Upper lobe of right lung (tissue), 1 donor: ENCODE data around the gene STX11. TPM values are rescaled to one million over a fixed set of nuclear protein-coding genes. Genes with fewer than 3 reads are reported as not detected.

Experiments
- ATAC-seq: fragments of 200-7000 bp; cut with Tn5 transposase; one replicate; pipeline ENCODE4 v1.9.1; 2020; ENCODE audit warnings: mild to moderate bottlenecking, moderate library complexity
- DNase-seq: peaks from one replicate; pipeline ENCODE4 v3.0.0-alpha.2; 2020
- H3K27ac ChIP-seq: fragments of 200-600 bp; one replicate; pipeline ENCODE4 v1.8.0; 2022
- H3K27me3 ChIP-seq: fragments of 200-600 bp; one replicate; pipeline ENCODE4 v1.8.0; 2022; ENCODE audit warnings: mild to moderate bottlenecking
- H3K36me3 ChIP-seq: fragments of 200-600 bp; one replicate; pipeline ENCODE4 v1.8.0; 2022
- H3K4me1 ChIP-seq: fragments of 200-600 bp; one replicate; pipeline ENCODE4 v1.8.0; 2022
- H3K4me3 ChIP-seq: fragments of 200-600 bp; one replicate; pipeline ENCODE4 v1.8.0; 2022; ENCODE audit warnings: mild to moderate bottlenecking
- H3K9me3 ChIP-seq: fragments of 200-600 bp; one replicate; pipeline ENCODE4 v1.8.0; 2022
- intact Hi-C: fragments of 100-400 bp; cut with DNase I; formaldehyde crosslinking; loops from one replicate; pipeline ENCODE4 v1.11.0; 2022
- total RNA-seq: library from RNA; stranded (reverse); fragmentation: NEBNext Ultra II Directional; extraction: Animal tissue kit (Norgen Biotek cat#: 25700); gene quantifications from one replicate; pipeline ENCODE4 v1.2.1, GENCODE V29; 2021
- TF ChIP-seq, protein P1 (sequence below): fragments of 200-600 bp; IDR thresholded peaks from one replicate; pipeline ENCODE4 v1.8.0; 2022; ENCODE audit warnings: antibody characterized with exemption
- donor health status: DM: no; HTN: yes; CAD: no; lungs with severe emphysema.

Gene STX11
- total RNA-seq, 1 donor from 2014 or later: 49.6 TPM

DNA sequence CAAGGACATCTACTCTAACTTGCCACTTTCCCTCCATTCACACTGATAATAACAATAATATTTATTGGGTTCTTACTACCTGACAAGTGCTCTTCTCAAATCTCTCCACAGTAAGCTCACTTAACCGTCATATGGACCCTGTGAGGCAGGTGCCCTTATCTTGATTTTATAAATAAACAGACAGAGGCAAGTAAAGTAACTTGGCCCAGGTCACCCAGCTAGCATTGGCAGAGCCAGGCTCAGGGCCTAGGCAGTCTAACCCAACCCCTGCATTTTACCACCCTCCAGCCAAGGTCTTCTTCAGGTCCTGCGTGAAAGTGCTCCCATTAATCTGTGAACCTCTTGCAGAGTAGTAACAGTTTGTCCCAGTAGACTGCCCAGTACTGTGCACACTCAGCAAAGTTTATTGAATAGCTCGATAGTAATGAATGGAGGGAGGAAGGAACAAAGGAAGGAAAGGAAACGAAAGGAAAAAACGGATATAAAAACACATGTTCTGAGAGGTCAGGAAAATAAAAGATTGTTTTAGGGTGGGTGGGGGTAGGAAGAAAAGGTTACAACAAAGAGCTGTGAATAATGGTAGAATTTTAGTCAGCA lies 17.0 kb upstream of the STX11 start:
- ATAC-seq (no peak), DNase-seq (no peak)
- Histone ChIP-seq H3K36me3 (no peaks in the 10 kb centered on the region), H3K4me3 (no peak overlapping the region), H3K27ac (no peak overlapping the region), H3K27me3 (no peaks in the 10 kb centered on the region), H3K9me3 (no peaks in the 10 kb centered on the region), H3K4me1 (no peaks in the 10 kb centered on the region)
- TF ChIP-seq, protein P1, sequence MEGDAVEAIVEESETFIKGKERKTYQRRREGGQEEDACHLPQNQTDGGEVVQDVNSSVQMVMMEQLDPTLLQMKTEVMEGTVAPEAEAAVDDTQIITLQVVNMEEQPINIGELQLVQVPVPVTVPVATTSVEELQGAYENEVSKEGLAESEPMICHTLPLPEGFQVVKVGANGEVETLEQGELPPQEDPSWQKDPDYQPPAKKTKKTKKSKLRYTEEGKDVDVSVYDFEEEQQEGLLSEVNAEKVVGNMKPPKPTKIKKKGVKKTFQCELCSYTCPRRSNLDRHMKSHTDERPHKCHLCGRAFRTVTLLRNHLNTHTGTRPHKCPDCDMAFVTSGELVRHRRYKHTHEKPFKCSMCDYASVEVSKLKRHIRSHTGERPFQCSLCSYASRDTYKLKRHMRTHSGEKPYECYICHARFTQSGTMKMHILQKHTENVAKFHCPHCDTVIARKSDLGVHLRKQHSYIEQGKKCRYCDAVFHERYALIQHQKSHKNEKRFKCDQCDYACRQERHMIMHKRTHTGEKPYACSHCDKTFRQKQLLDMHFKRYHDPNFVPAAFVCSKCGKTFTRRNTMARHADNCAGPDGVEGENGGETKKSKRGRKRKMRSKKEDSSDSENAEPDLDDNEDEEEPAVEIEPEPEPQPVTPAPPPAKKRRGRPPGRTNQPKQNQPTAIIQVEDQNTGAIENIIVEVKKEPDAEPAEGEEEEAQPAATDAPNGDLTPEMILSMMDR: no peak
- intact Hi-C loops: no loop called here

DNA sequence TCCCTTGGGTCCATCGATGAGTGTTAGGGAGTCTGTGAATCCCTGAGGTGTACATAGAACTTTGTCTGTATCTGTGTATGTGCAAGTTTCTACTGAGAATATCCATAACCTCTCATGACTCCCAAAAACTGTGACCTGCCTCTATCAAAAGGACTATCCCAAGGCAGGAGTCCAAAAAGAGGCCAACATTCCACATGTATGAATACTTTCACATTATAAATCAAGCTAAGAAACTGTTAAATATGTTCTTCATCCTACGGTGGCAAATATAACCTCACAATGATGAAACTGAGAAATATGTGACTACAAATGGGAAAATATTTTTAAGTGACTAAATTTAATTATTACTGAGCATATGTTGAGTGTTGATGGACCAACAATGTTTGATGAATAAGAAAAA lies 16.1 kb upstream of the STX11 start:
- no peak for DNase-seq
- TF ChIP-seq, protein P1: no peak
- Histone ChIP-seq H3K4me1 (no peaks in the 10 kb centered on the region), H3K9me3 (no peaks in the 10 kb centered on the region), H3K27me3 (no peaks in the 10 kb centered on the region), H3K4me3 (no peak overlapping the region), H3K36me3 (no peaks in the 10 kb centered on the region), H3K27ac (no peak overlapping the region)
- ATAC-seq: no peak
- intact Hi-C loops: no loop called here

DNA sequence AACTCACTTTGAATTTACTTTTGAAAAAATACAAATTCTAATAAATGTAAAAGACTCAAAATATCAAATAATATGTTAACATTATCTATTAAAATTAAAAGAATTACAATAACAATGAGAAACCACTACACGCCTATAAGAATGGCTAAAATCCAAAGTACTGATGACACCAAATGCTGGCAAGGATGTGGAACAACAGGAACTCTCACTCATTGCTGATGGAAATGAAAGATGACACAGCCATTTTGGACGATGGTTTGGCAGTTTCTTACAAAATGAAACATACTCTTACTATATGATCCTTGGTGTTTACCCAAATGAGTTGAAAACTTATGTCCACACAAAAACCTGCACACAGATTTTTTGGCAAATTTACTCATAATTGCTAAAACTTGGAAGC lies 15.6 kb upstream of the STX11 start:
- Histone ChIP-seq H3K36me3 (no peaks in the 10 kb centered on the region), H3K4me3 (no peak overlapping the region), H3K27me3 (no peaks in the 10 kb centered on the region), H3K27ac (no peak overlapping the region), H3K9me3 (no peaks in the 10 kb centered on the region), H3K4me1 (no peaks in the 10 kb centered on the region)
- TF ChIP-seq, protein P1: no peak
- intact Hi-C loops: no loop called here
- ATAC-seq (no peak), DNase-seq (no peak)

DNA sequence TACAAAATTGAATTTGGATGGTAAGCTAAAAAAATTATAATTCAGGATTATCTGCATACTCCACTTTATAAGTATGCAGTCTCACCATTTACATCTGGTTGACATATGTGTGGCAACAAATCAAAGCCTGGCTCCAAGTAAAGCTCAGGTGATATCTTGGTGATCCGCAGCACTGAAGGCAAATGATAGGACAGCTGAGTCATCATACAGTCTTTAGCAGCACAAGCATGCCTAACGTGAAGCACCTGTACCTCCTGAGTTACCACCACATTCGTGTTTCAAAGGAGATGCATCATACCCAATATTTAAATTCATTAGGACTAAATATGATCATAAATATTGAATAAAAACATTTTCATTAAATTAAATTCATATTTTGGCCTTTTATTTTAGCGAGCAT lies 11.8 kb upstream of the STX11 start:
- no peak for DNase-seq
- intact Hi-C loops: no loop called here
- no peak for ATAC-seq
- H3K27ac ChIP-seq: no peak overlapping the region
- TF ChIP-seq, protein P1: no peak
- no peaks in the 10 kb centered on the region for H3K9me3 ChIP-seq
- no peak overlapping the region for H3K4me3 ChIP-seq
- no peaks in the 10 kb centered on the region for H3K36me3 ChIP-seq
- no peaks in the 10 kb centered on the region for H3K4me1 ChIP-seq
- no peaks in the 10 kb centered on the region for H3K27me3 ChIP-seq

DNA sequence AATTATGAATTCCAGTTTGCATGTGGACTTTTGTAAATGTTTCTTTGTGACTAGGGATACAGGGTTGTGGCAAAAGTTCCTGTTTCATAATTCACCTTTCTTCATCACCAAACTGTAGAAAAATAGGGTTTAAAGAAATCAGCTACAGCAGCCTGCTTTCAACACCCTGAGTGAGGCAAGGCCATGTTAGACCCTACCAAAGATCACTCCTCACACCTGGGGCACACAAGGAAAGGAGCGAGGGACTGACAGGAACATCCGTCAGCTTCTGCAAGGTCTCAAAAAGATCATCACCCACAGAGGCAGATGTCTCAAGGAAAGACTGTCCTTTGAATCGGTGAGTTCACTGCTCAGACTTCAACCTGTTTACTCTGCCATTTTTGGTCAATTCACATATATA lies 10.5 kb upstream of the STX11 start:
- TF ChIP-seq, protein P1: no peak
- ATAC-seq: no peak
- Histone ChIP-seq H3K4me3 (no peak overlapping the region), H3K27ac (no peak overlapping the region), H3K4me1 (no peaks in the 10 kb centered on the region), H3K36me3 (no peaks in the 10 kb centered on the region), H3K27me3 (no peaks in the 10 kb centered on the region), H3K9me3 (no peaks in the 10 kb centered on the region)
- intact Hi-C loops: no loop called here
- DNase-seq: no peak

DNA sequence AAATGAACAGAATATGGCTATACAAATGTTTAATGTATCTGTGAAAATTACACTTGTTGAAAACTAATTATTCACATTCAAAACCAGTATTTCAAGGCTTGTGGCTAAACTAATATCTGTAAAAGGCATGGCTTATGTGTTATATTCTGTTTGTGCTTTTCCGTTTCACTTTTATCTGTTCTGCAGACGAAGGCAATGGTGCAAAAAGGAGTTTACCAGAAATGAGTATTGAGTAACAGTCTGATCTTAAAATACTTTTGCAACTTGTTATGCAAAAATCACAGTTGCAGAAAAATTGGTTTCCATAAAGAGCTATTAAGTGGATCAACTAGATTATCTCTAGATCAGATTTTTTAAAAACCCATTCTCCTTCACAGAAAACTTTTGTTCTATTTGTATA lies 9.4 kb upstream of the STX11 start:
- DNase-seq (no peak), ATAC-seq (no peak)
- intact Hi-C loops: no loop called here
- Histone ChIP-seq H3K36me3 (no peaks in the 10 kb centered on the region), H3K4me1 (no peaks in the 10 kb centered on the region), H3K4me3 (no peak overlapping the region), H3K9me3 (no peaks in the 10 kb centered on the region), H3K27me3 (no peaks in the 10 kb centered on the region), H3K27ac (no peak overlapping the region)
- TF ChIP-seq, protein P1: no peak
